ENCODE results near the gene TFDP1. TPM values are rescaled to one million over a fixed set of nuclear protein-coding genes. Genes with fewer than 3 reads are reported as not detected.

The TFDP1 gene
- polyA plus RNA-seq, 4 donors, result 24.3 to 64.9 (median 51.2) TPM

DNA sequence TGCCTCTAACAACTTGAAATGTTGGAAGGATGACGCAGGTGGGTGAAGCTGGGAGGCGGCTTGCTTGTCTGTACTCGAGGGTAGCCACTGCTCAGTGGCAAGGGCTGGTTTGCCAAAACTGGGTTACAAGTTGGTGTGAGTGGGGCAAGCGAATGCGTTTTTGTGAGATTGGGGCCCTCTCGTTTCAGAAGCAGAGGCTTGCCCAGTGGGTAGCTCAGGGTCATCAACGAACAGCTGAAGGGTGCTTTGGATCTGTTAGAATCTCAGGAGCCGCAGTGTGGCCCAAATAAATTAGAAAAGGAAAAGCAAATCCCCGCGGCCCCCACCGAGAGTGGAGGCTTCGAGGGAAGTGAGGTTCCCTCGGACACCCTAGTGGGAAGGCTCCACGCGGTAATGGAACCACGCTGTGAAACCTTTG, 66.2 kb downstream of the TFDP1 start:
- 93% methylated on average over 16 of the region's 16 CpGs for WGBS, 3 donors
- no peak overlapping the region for H3K27ac ChIP-seq (ENCODE audit: low read depth in 1 of 3, low read length in 2 of 3)
- FAIRE-seq (no peak), DNase-seq (no peak)
- no peaks in the 10 kb centered on the region for H3K9me3 ChIP-seq (ENCODE audit: control insufficient read depth in 2 of 2, insufficient read depth in 1 of 2, low read depth in 1 of 2, low read length in 1 of 2)
- H3K36me3 ChIP-seq (ENCODE audit: control insufficient read depth in 3 of 3, insufficient read depth in 2 of 3, low read depth in 1 of 3, low read length in 3 of 3), result no peaks in the 10 kb centered on the region
- no peak overlapping the region for H3K4me3 ChIP-seq (ENCODE audit: low read depth in 1 of 3, low read length in 3 of 3)
- peaks cover 0 to 5% (median 4%) of the 10 kb centered on the region in 3 donors for H3K4me1 ChIP-seq (ENCODE audit: control insufficient read depth in 3 of 3, insufficient read depth in 2 of 3, low read depth in 1 of 3, low read length in 2 of 3)
- H3K27me3 ChIP-seq (ENCODE audit: control insufficient read depth in 3 of 3, insufficient read depth in 3 of 3, low read length in 3 of 3), result no peaks in the 10 kb centered on the region

GRCh38 chr13:113651511-113652403, 67.2 kb downstream of the TFDP1 start:
- WGBS, 3 donors, result 93 to 97% (median 94%) methylated on average over 34 to 37 of the region's 37 CpGs
- Histone ChIP-seq H3K27ac (ENCODE audit: low read depth in 1 of 3, low read length in 2 of 3) (no peak overlapping the region), H3K27me3 (ENCODE audit: control insufficient read depth in 3 of 3, insufficient read depth in 3 of 3, low read length in 3 of 3) (no peaks in the 10 kb centered on the region), H3K36me3 (ENCODE audit: control insufficient read depth in 3 of 3, insufficient read depth in 2 of 3, low read depth in 1 of 3, low read length in 3 of 3) (no peaks in the 10 kb centered on the region), H3K4me1 (ENCODE audit: control insufficient read depth in 3 of 3, insufficient read depth in 2 of 3, low read depth in 1 of 3, low read length in 2 of 3) (peaks cover 0 to 5% (median 4%) of the 10 kb centered on the region in 3 donors), H3K9me3 (ENCODE audit: control insufficient read depth in 2 of 2, insufficient read depth in 1 of 2, low read depth in 1 of 2, low read length in 1 of 2) (no peaks in the 10 kb centered on the region), H3K4me3 (ENCODE audit: low read depth in 1 of 3, low read length in 3 of 3) (no peak overlapping the region)
- FAIRE-seq, result no peak
- no peak for DNase-seq

DNA sequence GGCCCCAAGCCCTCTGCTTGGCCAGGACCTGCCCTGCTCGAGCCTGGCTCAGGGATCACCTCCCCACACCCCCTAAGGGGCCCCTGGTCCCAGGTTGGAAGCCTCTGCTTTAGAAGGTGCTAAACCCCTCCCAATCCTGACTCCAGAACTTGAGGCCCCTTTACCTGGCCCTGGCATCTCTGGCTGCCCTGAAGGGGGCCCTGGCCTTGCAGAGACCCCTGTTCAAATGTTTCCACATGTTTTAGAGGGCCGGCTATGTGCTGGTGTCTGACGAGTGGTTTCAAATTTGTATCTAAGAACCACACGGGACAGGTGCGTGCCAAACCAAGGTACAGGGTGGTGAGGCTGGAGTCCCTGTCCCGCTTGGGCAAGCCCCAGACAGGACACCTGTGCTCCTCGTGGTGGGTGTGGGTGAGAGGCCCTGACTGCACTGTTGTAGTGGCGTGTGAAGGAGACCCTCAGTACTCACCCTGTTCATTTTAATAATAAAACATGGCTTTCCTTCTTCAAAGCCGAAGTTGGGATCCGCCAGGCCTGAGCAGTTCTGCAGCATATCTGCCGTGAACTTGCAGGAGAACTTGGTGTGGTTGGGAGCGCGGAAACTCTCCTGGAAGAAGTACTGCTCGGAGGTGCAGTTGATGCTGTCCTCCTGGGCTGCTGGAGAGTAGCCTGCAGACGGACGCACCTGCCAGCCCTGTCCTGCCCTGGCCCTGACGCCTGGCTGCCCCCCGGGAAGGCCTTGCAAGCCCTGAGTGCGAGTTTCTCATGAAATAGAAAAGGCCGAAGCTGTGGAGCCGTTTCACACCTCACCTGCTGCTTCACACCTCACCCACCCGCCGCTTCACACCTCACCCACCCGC, 68.1 kb downstream of the TFDP1 start:
- H3K9me3 ChIP-seq (ENCODE audit: control insufficient read depth in 2 of 2, insufficient read depth in 1 of 2, low read depth in 1 of 2, low read length in 1 of 2), result no peaks in the 10 kb centered on the region
- no peak overlapping the region for H3K4me3 ChIP-seq (ENCODE audit: low read depth in 1 of 3, low read length in 3 of 3)
- no peaks in the 10 kb centered on the region for H3K27me3 ChIP-seq (ENCODE audit: control insufficient read depth in 3 of 3, insufficient read depth in 3 of 3, low read length in 3 of 3)
- H3K27ac ChIP-seq (ENCODE audit: low read depth in 1 of 3, low read length in 2 of 3), result no peak overlapping the region
- peaks cover 0 to 6% (median 0%) of the 10 kb centered on the region in 3 donors for H3K4me1 ChIP-seq (ENCODE audit: control insufficient read depth in 3 of 3, insufficient read depth in 2 of 3, low read depth in 1 of 3, low read length in 2 of 3)
- DNase-seq (no peak), FAIRE-seq (no peak)
- WGBS, 3 donors, result 82 to 86% (median 85%) methylated on average over 24 of the region's 24 CpGs
- no peaks in the 10 kb centered on the region for H3K36me3 ChIP-seq (ENCODE audit: control insufficient read depth in 3 of 3, insufficient read depth in 2 of 3, low read depth in 1 of 3, low read length in 3 of 3)

DNA sequence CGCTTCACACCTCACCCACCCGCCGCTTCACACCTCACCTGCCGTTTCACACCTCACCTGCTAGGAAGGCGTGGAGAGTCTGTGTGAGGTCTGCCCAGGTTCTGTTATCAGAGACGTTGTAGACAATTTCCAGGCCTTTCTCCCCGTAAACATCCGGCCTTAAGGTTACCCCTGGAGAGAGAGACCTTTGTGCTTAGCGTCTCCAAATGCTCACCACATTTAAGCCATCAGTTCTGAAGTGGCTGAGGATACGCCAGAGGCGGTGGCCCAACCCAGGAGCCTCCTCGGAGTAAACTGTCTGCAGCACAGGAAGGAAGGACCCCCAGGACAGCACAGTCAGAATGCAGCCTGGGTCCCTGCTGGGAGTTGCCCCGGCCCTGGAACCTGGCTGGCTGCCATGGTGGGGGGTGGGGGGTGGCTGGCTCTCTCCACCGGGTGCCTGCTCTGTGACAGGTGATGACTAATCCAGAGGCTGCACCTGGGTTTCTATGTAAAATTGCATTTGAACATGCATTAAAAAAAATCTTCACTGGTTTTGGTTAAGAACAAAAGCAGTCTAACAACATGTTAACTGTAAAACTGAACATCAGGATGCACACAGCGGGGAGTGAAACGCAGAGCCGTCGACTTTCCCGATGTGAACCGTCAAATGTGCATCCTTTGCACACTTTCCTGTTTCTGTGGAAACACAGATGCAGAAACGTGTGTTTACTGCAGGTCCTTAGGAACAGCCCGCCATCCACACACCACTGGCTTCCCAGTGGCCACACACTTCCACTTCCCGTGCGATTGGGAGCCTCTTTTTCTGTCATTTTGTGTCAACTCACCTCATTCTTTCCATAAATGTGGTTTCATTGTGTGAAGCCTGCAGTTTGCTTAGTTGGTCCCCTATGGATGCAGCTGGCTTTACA, 69.0 kb downstream of the TFDP1 start:
- Histone ChIP-seq H3K27me3 (ENCODE audit: control insufficient read depth in 3 of 3, insufficient read depth in 3 of 3, low read length in 3 of 3) (no peaks in the 10 kb centered on the region), H3K9me3 (ENCODE audit: control insufficient read depth in 2 of 2, insufficient read depth in 1 of 2, low read depth in 1 of 2, low read length in 1 of 2) (no peaks in the 10 kb centered on the region), H3K27ac (ENCODE audit: low read depth in 1 of 3, low read length in 2 of 3) (no peak overlapping the region), H3K4me3 (ENCODE audit: low read depth in 1 of 3, low read length in 3 of 3) (no peak overlapping the region), H3K4me1 (ENCODE audit: control insufficient read depth in 3 of 3, insufficient read depth in 2 of 3, low read depth in 1 of 3, low read length in 2 of 3) (peaks cover 0 to 6% (median 0%) of the 10 kb centered on the region in 3 donors), H3K36me3 (ENCODE audit: control insufficient read depth in 3 of 3, insufficient read depth in 2 of 3, low read depth in 1 of 3, low read length in 3 of 3) (no peaks in the 10 kb centered on the region)
- WGBS, 3 donors, result 38 to 50% (median 46%) methylated on average over 24 of the region's 24 CpGs
- DNase-seq (no peak), FAIRE-seq (no peak)

DNA sequence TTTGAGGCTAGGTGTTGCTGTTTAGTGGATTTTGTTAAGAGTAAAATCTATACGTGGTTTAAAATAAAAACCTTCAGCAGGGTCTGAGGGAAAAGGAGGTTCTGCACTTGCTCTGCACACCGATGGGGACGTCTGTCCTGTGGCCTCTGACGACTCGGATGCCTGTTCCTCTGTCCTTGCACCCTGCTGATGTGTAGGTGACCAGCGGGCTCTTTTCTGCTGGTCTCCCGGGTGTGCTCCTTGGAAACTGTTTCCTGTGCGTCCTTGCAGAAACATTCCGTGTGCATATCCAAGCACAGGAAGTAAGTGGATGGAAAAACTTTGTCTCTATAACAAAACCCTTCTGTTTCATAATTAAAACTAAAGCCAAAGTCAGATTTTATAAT, 69.6 kb downstream of the TFDP1 start:
- DNase-seq, result no peak
- FAIRE-seq, result no peak
- Histone ChIP-seq H3K4me3 (ENCODE audit: low read depth in 1 of 3, low read length in 3 of 3) (no peak overlapping the region), H3K27ac (ENCODE audit: low read depth in 1 of 3, low read length in 2 of 3) (no peak overlapping the region), H3K4me1 (ENCODE audit: control insufficient read depth in 3 of 3, insufficient read depth in 2 of 3, low read depth in 1 of 3, low read length in 2 of 3) (peaks cover 0 to 6% (median 0%) of the 10 kb centered on the region in 3 donors), H3K27me3 (ENCODE audit: control insufficient read depth in 3 of 3, insufficient read depth in 3 of 3, low read length in 3 of 3) (no peaks in the 10 kb centered on the region), H3K9me3 (ENCODE audit: control insufficient read depth in 2 of 2, insufficient read depth in 1 of 2, low read depth in 1 of 2, low read length in 1 of 2) (no peaks in the 10 kb centered on the region), H3K36me3 (ENCODE audit: control insufficient read depth in 3 of 3, insufficient read depth in 2 of 3, low read depth in 1 of 3, low read length in 3 of 3) (no peaks in the 10 kb centered on the region)
- WGBS, 3 donors, result 66 to 87% (median 75%) methylated on average over 9 of the region's 9 CpGs

DNA sequence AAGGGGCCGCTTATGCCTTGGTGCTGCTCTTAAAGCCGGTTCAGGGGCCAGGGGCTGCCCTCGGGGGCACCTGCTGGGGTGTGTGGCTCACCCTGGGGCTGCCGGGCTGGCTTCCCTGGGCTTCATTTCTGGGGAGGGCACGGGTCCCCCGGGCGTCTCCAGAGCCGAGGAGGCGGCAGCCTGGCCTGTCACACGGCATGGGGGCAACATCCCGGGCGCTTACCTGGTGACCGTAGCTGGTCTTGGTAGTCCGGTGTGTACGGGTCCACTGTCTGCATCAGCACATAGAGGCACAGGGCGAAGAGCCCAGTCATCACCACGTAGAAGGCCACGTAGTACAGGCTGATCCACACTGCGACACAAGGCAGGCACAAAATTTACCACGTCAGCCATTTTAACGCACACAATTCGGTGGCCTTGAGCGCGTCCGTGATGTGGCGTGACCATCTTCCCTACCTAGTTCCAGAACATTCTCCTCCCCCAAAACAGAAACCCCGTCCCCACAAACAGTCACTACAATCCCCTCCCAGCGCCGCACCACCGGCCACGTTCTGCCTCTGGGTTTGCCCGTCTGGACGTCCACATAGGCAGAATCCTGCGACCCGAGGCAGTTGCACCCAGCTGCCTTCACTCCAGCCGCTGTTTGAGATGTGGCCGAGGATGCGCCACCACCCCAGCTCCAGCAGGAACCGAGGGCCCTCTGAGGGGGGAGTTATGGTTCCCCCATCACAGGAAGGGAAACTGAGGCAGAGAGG, 70.2 kb downstream of the TFDP1 start:
- FAIRE-seq (no peak), DNase-seq (no peak)
- Histone ChIP-seq H3K27me3 (ENCODE audit: control insufficient read depth in 3 of 3, insufficient read depth in 3 of 3, low read length in 3 of 3) (no peaks in the 10 kb centered on the region), H3K4me3 (ENCODE audit: low read depth in 1 of 3, low read length in 3 of 3) (no peak overlapping the region), H3K36me3 (ENCODE audit: control insufficient read depth in 3 of 3, insufficient read depth in 2 of 3, low read depth in 1 of 3, low read length in 3 of 3) (no peaks in the 10 kb centered on the region), H3K4me1 (ENCODE audit: control insufficient read depth in 3 of 3, insufficient read depth in 2 of 3, low read depth in 1 of 3, low read length in 2 of 3) (peaks cover 0 to 6% (median 0%) of the 10 kb centered on the region in 3 donors), H3K9me3 (ENCODE audit: control insufficient read depth in 2 of 2, insufficient read depth in 1 of 2, low read depth in 1 of 2, low read length in 1 of 2) (no peaks in the 10 kb centered on the region), H3K27ac (ENCODE audit: low read depth in 1 of 3, low read length in 2 of 3) (no peak overlapping the region)
- WGBS, 3 donors, result 89 to 92% (median 91%) methylated on average over 39 of the region's 39 CpGs

- DNase-seq, result no peak
- 86 to 93% (median 90%) methylated on average over 15 of the region's 15 CpGs for WGBS, 3 donors
- H3K9me3 ChIP-seq (ENCODE audit: control insufficient read depth in 2 of 2, insufficient read depth in 1 of 2, low read depth in 1 of 2, low read length in 1 of 2), result no peaks in the 10 kb centered on the region
- no peak overlapping the region for H3K27ac ChIP-seq (ENCODE audit: low read depth in 1 of 3, low read length in 2 of 3)
- no peak for FAIRE-seq
- no peaks in the 10 kb centered on the region for H3K36me3 ChIP-seq (ENCODE audit: control insufficient read depth in 3 of 3, insufficient read depth in 2 of 3, low read depth in 1 of 3, low read length in 3 of 3)
- no peaks in the 10 kb centered on the region for H3K27me3 ChIP-seq (ENCODE audit: control insufficient read depth in 3 of 3, insufficient read depth in 3 of 3, low read length in 3 of 3)
- H3K4me1 ChIP-seq (ENCODE audit: control insufficient read depth in 3 of 3, insufficient read depth in 2 of 3, low read depth in 1 of 3, low read length in 2 of 3), result peaks cover 0 to 6% (median 0%) of the 10 kb centered on the region in 3 donors
- H3K4me3 ChIP-seq (ENCODE audit: low read depth in 1 of 3, low read length in 3 of 3), result no peak overlapping the region
Observed at GRCh38 chr13:113655346-113656002, 70.9 kb downstream of the TFDP1 start.
